ENCODE data around the gene RALGDS.
"Not testable (repeated sequence)": the region's sequence is repeated elsewhere in the genome, so short reads cannot be mapped to it uniquely, and the experiment has no call there.

RALGDS gene

GRCh38 chr9:133121198-133121914 is at the start of gene RALGDS:
Gene RALGDS (minus strand): TSS chr9:133121240. CDS start chr9:133121154, 86 bp downstream.
- peak in 54 of 56 donors; percentile 60 to 96 (median 88) for DNase-seq

GRCh38 chr9:133170716-133171115 is 49.7 kb upstream of the RALGDS start:
- no peak for DNase-seq

GRCh38 chr9:133169687-133170086 is 48.6 kb upstream of the RALGDS start:
- not testable (repeated sequence) for DNase-seq

- DNase-seq: no peak
These were observed 48.1 kb upstream of the RALGDS start for GRCh38 chr9:133169102-133169501.

- no peak for DNase-seq
These were observed 47.4 kb upstream of the RALGDS start for GRCh38 chr9:133168432-133168831.

- DNase-seq: no peak
These were observed 46.7 kb upstream of the RALGDS start for GRCh38 chr9:133167769-133168168.

GRCh38 chr9:133167096-133167730 is 46.2 kb upstream of the RALGDS start:
- DNase-seq: no peak

- DNase-seq: no peak
These were observed 45.4 kb upstream of the RALGDS start for GRCh38 chr9:133166392-133166791.

GRCh38 chr9:133165452-133165730 is 44.4 kb upstream of the RALGDS start:
- no peak for DNase-seq

- DNase-seq: no peak
These were observed 43.2 kb upstream of the RALGDS start for GRCh38 chr9:133164191-133164590.

GRCh38 chr9:133163504-133164172 is 42.6 kb upstream of the RALGDS start, which contains the start of gene GBGT1:
Gene GBGT1 (minus strand): TSS chr9:133163914. CDS start chr9:133162412, 1,502 bp downstream.
- peak in 13 of 56 donors; percentile 21 to 67 (median 28) for DNase-seq

- no peak for DNase-seq
These were observed 41.9 kb upstream of the RALGDS start for GRCh38 chr9:133162861-133163503.

GRCh38 chr9:133161547-133161950 is 40.5 kb upstream of the RALGDS start:
- DNase-seq: no peak

GRCh38 chr9:133160742-133161546 is 39.9 kb upstream of the RALGDS start:
- peak in 14 of 56 donors; percentile 12 to 51 (median 28) for DNase-seq

- no peak for DNase-seq
These were observed 37.7 kb upstream of the RALGDS start for GRCh38 chr9:133158695-133159094.

GRCh38 chr9:133155156-133155555 is 34.1 kb upstream of the RALGDS start:
- DNase-seq: no peak

- no peak for DNase-seq
These were observed 33.3 kb upstream of the RALGDS start for GRCh38 chr9:133154097-133154989.

- DNase-seq: peak in 1 of 56 donors; percentile 21
These were observed 32.4 kb upstream of the RALGDS start for GRCh38 chr9:133153227-133154096.

Data from nucleus accumbens (tissue), 56 donors.